HEK293 (cell line): ENCODE results near the gene SESTD1.

Source experiments
- CTCF ChIA-PET: fragments of 350-600 bp; formaldehyde crosslinking; extraction: SDS; loops from one replicate; lab custom pipeline; 2021; ENCODE audit warnings: antibody characterized with exemption; lab: Yijun Ruan, JAX
- POLR2A ChIA-PET: fragments of 300-600 bp; formaldehyde crosslinking; extraction: SDS; loops from one replicate; lab custom pipeline; 2020; ENCODE audit warnings: antibody characterized with exemption, inconsistent platforms; lab: Yijun Ruan, JAX
- H3K27ac ChIP-seq: fragments of 200-500 bp; sonication (Bioruptor generic); 2 replicates; pipeline ENCODE4 v1.5.1; 2014; ENCODE audit warnings: low read depth, low read length, control low read depth, inconsistent platforms; ENCODE audit errors: extremely low read depth
- H3K36me3 ChIP-seq, 2 experiments: fragments of 200-500 bp in 1 of 2; sonication (Bioruptor generic) in 1 of 2; 1 replicate in 1 of 2; 2 replicates in 1 of 2; pipeline ENCODE4 v1.5.1; 2014 to 2017; ENCODE audit warnings: inconsistent platforms in 2 of 2, low read length in 2 of 2; ENCODE audit not compliant: control insufficient read depth in 2 of 2, insufficient read depth in 1 of 2
- H3K4me1 ChIP-seq: fragments of 200-500 bp; sonication (Bioruptor generic); 2 replicates; pipeline ENCODE4 v1.5.1; 2014; ENCODE audit warnings: mild to moderate bottlenecking, low read length, inconsistent platforms; ENCODE audit not compliant: control insufficient read depth, insufficient read depth
- H3K4me3 ChIP-seq: 2 replicates; pipeline ENCODE4 v1.5.1; 2011; ENCODE audit warnings: low read depth, mild to moderate bottlenecking, control low read depth, low read length, moderate library complexity
- H3K9me3 ChIP-seq: fragments of 200-500 bp; sonication (Bioruptor generic); 2 replicates; pipeline ENCODE4 v1.5.1; 2014; ENCODE audit warnings: low read depth, low read length, inconsistent platforms; ENCODE audit not compliant: control insufficient read depth, insufficient read depth
- GLI2 ChIP-seq: fragments of 450-650 bp; formaldehyde crosslinking; IDR thresholded peaks from 2 replicates; pipeline ENCODE4; 2017; ENCODE audit warnings: missing biosample characterization, missing genetic modification characterization, low read depth, borderline replicate concordance
- KLF17 ChIP-seq: fragments of 450-650 bp; formaldehyde crosslinking; IDR thresholded peaks from 2 replicates; pipeline ENCODE4 v1.5.1; 2016; ENCODE audit warnings: missing biosample characterization, missing genetic modification characterization
- YY1 ChIP-seq: fragments of 450-650 bp; formaldehyde crosslinking; IDR thresholded peaks from 2 replicates; pipeline ENCODE4 v1.5.1; 2018; ENCODE audit warnings: missing biosample characterization, missing genetic modification characterization
- YY2 ChIP-seq: fragments of 450-650 bp; formaldehyde crosslinking; IDR thresholded peaks from 2 replicates; pipeline ENCODE4 v1.5.1; 2016; ENCODE audit warnings: missing biosample characterization, missing genetic modification characterization
- ZNF18 ChIP-seq: fragments of 450-650 bp; formaldehyde crosslinking; IDR thresholded peaks from 2 replicates; pipeline ENCODE4 v1.5.1; 2016; ENCODE audit warnings: missing biosample characterization, missing genetic modification characterization
- ZNF324 ChIP-seq: fragments of 450-650 bp; formaldehyde crosslinking; IDR thresholded peaks from 2 replicates; pipeline ENCODE4 v1.5.1; 2016; ENCODE audit warnings: missing biosample characterization, missing genetic modification characterization
- ZNF362 ChIP-seq: fragments of 450-650 bp; formaldehyde crosslinking; IDR thresholded peaks from 2 replicates; pipeline ENCODE4 v1.5.1; 2016; ENCODE audit warnings: missing biosample characterization, missing genetic modification characterization
- ZNF366 ChIP-seq: fragments of 450-650 bp; formaldehyde crosslinking; conservative IDR thresholded peaks from 2 replicates; pipeline ENCODE4 v1.5.1; 2016; ENCODE audit warnings: missing biosample characterization, missing genetic modification characterization
- ZNF398 ChIP-seq: fragments of 450-650 bp; formaldehyde crosslinking; IDR thresholded peaks from 2 replicates; pipeline ENCODE4 v1.5.1; 2017; ENCODE audit warnings: missing biosample characterization, missing genetic modification characterization
- ZNF501 ChIP-seq: fragments of 450-650 bp; formaldehyde crosslinking; IDR thresholded peaks from 2 replicates; pipeline ENCODE4 v1.5.1; 2016; ENCODE audit warnings: missing biosample characterization, missing genetic modification characterization
- ZNF518A ChIP-seq: fragments of 450-650 bp; formaldehyde crosslinking; conservative IDR thresholded peaks from 2 replicates; pipeline ENCODE4 v1.5.1; 2016; ENCODE audit warnings: low read depth, missing biosample characterization, missing genetic modification characterization

SESTD1 gene

GRCh38 chr2:179313057-179313456, 48.4 kb upstream of the SESTD1 start:
- H3K36me3 ChIP-seq = no peaks in the 10 kb centered on the region
- TF ChIP-seq ZNF518A = no peak
- no peaks in the 10 kb centered on the region for H3K9me3 ChIP-seq
- no peak overlapping the region for H3K27ac ChIP-seq
- ChIA-PET CTCF (no interaction called here), POLR2A (no interaction called here)
- no peak overlapping the region for H3K4me3 ChIP-seq
- H3K4me1 ChIP-seq = no peaks in the 10 kb centered on the region

- ChIA-PET CTCF (interaction anchor here (0.6 kb wide), 1 partner anchor 1005 kb away, joined by 3 read pairs; no protein-coding TSS in a partner anchor), POLR2A (no interaction called here)
- Histone ChIP-seq H3K36me3 (no peaks in the 10 kb centered on the region), H3K27ac (no peak overlapping the region), H3K4me1 (no peaks in the 10 kb centered on the region), H3K4me3 (no peak overlapping the region), H3K9me3 (no peaks in the 10 kb centered on the region)
- TF ChIP-seq ZNF366 (tag by site-specific recombination) = no peak
These were observed 46.5 kb upstream of the SESTD1 start for GRCh38 chr2:179311101-179311500.

GRCh38 chr2:179307616-179308371, 43.2 kb upstream of the SESTD1 start:
- Histone ChIP-seq H3K36me3 (no peaks in the 10 kb centered on the region), H3K9me3 (no peaks in the 10 kb centered on the region), H3K4me3 (no peak overlapping the region)
- POLR2A ChIA-PET = no interaction called here
- CTCF ChIA-PET = no interaction called here
- no peak for TF ChIP-seq ZNF398 (tag by site-specific recombination)
- TF ChIP-seq, all 188 proteins: peak for 0
- no peak overlapping the region for H3K27ac ChIP-seq
- no peaks in the 10 kb centered on the region for H3K4me1 ChIP-seq

- POLR2A ChIA-PET = no interaction called here
- no peaks in the 10 kb centered on the region for H3K9me3 ChIP-seq
- H3K4me1 ChIP-seq = no peaks in the 10 kb centered on the region
- no peak overlapping the region for H3K4me3 ChIP-seq
- TF ChIP-seq ZNF501 (tag by site-specific recombination) (no peak), YY2 (tag by site-specific recombination) (no peak)
- H3K27ac ChIP-seq = no peak overlapping the region
- CTCF ChIA-PET = no interaction called here
- no peaks in the 10 kb centered on the region for H3K36me3 ChIP-seq
These were observed 40.5 kb upstream of the SESTD1 start for GRCh38 chr2:179305125-179305524.

GRCh38 chr2:179304424-179304823, 39.8 kb upstream of the SESTD1 start:
- POLR2A ChIA-PET = no interaction called here
- Histone ChIP-seq H3K27ac (no peak overlapping the region), H3K4me3 (no peak overlapping the region), H3K36me3 (no peaks in the 10 kb centered on the region), H3K4me1 (no peaks in the 10 kb centered on the region), H3K9me3 (no peaks in the 10 kb centered on the region)
- CTCF ChIA-PET = no interaction called here
- TF ChIP-seq ZNF18 (tag by site-specific recombination) = no peak
- TF ChIP-seq ZNF366 (tag by site-specific recombination) = no peak
- no peak for TF ChIP-seq ZNF324 (tag by site-specific recombination)
- TF ChIP-seq ZNF362 (tag by site-specific recombination) = no peak
- no peak for TF ChIP-seq GLI2 (tag by site-specific recombination)
- no peak for TF ChIP-seq KLF17 (tag by site-specific recombination)
- TF ChIP-seq YY1 (tag by site-specific recombination) = no peak
